Stimulated activated effector memory CD8-positive, alpha-beta T cell treated with anti-CD3 and anti-CD28 coated beads, Interleukin-12 subunit alpha, Interleukin-12 subunit beta, amount 100 ng/mL, for 72 hours (primary cell): ENCODE measurements around the gene SCAMP3.
A peak's percentile ranks its signal among the peaks of the same experiment; 100 is the strongest.
"Not testable (repeated sequence)": the region's sequence is repeated elsewhere in the genome, so short reads cannot be mapped to it uniquely, and the experiment has no call there.

Experiments
- ATAC-seq: fragments of 150-1000 bp; cut with Tn5 transposase; 2 replicates; pipeline ENCODE4 v1.10.0; 2021
- DNase-seq, 2 donors: peaks; one replicate each; pipeline ENCODE4 v3.0.0; 2021 to 2022; ENCODE audit warnings: low spot score in 2 of 2
- H3K27ac Mint-ChIP-seq: one replicate; pipeline ENCODE4 v1.8.0; 2022; ENCODE audit warnings: mild to moderate bottlenecking, mixed read lengths
- H3K36me3 Mint-ChIP-seq: one replicate; pipeline ENCODE4 v1.8.0; 2022; ENCODE audit warnings: mild to moderate bottlenecking, mixed read lengths
- H3K4me1 Mint-ChIP-seq: one replicate; pipeline ENCODE4 v1.8.0; 2022; ENCODE audit warnings: mixed read lengths
- H3K4me3 Mint-ChIP-seq: one replicate; pipeline ENCODE4 v1.8.0; 2022; ENCODE audit warnings: mild to moderate bottlenecking, mixed read lengths
- H3K9me3 Mint-ChIP-seq: one replicate; pipeline ENCODE4 v1.8.0; 2022; ENCODE audit warnings: mixed read lengths

The SCAMP3 gene

DNA sequence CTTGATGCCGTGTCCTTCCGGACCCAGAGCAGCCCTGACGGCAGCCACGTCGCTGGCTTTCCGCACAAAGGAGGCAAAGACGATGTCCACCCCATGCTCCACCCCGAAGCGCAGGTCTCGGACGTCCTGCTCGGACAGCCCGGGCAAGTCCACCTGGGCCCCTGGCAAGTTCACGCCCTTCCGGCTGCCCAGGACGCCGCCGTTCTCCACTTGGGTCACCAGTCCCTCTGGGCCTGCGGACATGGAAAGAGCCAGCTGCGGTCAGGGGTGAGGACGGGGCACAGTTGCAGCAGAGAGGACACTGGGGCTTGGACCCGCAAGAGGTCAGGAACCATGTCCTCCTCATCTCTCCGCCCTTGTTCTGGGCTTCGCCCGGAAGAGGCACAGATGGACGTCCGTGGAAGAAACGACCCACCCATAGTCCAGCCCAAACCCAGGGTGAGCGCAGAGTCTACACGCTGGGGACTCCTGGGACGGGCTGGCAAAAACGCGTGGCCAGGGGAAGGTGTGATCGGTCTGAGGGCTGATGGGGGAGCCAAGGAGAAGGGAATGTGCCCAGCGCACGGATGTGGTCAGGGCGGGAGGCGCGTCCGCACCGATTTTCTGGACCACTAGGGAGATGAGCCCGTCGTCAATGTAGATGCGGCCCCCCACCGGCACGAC, 32.5 kb upstream of the SCAMP3 start:
- DNase-seq, result no peak
- Mint-ChIP-seq H3K4me3 (peak overlapping the region; percentile 32), H3K27ac (no peak overlapping the region), H3K4me1 (peaks cover 6% of the 10 kb centered on the region), H3K36me3 (no peaks in the 10 kb centered on the region), H3K9me3 (no peaks in the 10 kb centered on the region)
- no peak for ATAC-seq

DNA sequence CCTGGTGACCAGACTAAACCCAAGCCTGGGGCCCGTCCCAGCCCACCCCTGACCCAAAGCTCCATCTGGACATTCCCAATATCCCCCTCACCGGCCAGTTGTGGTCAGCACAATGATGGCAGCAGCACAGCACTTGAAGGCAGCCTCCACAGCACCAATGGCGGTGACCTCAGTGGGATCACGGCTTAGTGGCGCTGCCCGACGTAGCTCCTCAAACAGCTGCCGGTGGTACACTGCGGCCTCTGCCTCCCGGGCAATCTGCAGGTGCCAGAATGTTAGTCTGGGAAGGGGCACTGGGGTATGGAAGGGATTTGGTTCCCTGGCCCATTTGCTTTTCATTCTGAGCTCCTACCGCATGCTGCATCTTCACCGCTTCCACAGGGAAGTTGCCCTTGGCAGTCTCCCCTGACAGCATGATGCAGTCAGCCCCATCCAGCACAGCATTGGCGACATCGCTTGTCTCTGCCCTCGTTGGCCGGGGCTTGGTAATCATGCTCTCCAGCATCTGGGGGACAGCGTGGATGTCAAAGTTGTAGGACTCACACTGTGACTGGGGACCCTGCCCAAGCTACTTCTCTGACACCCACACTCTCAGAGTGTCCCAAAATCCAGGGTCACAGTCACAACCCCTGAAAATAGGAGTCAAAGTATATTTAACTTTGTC, 31.1 kb upstream of the SCAMP3 start:
- Mint-ChIP-seq H3K4me1 (peaks cover 6% of the 10 kb centered on the region), H3K4me3 (no peak overlapping the region), H3K9me3 (no peaks in the 10 kb centered on the region), H3K36me3 (no peaks in the 10 kb centered on the region), H3K27ac (no peak overlapping the region)
- no peak for ATAC-seq
- DNase-seq, result no peak

DNA sequence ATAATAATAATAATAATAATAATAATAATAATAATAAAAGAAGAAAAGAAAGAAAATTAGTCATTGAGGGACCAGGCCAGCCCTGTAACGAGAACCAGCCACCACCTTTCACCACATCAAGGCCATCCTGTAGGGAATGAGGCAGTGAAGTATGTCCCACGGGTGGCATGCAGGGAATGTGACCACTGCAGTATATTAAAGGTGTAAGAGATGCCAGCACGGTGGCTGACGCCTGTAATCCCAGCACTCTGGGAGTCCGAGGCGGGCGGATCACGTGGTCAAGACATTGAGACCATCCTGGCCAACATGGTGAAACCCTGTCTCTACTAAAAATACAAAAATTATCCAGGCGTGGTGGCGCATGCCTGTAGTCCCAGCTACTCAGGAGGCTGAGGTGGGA, 28.8 kb upstream of the SCAMP3 start:
- H3K36me3 Mint-ChIP-seq, H3K4me1 Mint-ChIP-seq, H3K4me3 Mint-ChIP-seq, H3K9me3 Mint-ChIP-seq, ATAC-seq, DNase-seq, H3K27ac Mint-ChIP-seq: not testable (repeated sequence)

DNA sequence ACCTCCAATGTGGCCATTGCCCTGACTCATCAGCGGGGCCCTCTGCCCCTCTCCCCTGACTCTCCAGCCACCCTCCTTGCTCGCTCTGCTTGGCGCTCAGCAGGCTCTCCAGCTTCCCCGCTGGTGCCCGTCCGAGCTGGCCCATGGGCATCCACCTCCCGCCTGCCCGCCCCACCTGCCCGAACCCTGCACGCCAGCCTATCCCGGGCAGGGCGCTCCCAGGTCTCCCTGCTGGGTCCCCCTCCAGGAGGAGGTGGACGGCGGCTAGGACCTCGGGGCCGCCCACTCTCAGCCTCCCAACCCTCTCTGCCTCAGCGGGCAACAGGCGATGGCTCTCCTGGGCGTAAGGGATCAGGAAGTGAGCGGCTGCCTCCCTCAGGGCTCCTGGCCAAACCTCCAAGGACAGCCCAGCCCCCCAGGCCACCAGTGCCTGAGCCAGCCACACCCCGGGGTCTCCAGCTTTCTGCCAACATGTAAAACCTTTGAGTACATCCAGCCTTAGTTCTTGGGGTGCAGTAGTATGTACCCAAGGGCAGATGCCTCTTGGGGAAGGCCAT, 25.9 kb upstream of the SCAMP3 start:
- Mint-ChIP-seq H3K4me3 (no peak overlapping the region), H3K27ac (no peak overlapping the region), H3K9me3 (no peaks in the 10 kb centered on the region), H3K36me3 (no peaks in the 10 kb centered on the region), H3K4me1 (no peaks in the 10 kb centered on the region)
- DNase-seq (no peak), ATAC-seq (no peak)

DNA sequence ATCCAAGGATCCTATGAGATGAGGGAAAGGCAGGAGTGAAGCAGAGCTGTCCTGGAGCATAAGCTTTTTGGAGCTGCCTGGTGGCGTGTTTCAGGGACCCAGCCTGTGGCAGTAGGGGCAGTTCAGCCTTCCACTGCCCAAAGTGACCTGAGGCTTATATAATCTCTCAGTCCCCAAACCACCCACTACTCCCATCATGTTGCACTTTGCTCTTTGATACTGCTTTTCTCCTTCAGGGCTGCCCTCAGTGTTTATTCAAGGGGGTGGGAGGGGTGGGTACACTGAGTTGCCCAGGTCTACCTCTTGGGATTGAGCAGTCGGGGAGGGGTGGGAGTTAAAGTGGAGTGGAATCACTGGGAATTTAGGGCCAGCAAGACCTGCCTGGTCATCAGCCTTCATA, 24.4 kb upstream of the SCAMP3 start:
- no peak overlapping the region for H3K27ac Mint-ChIP-seq
- no peak overlapping the region for H3K4me3 Mint-ChIP-seq
- no peak for ATAC-seq
- no peak for DNase-seq
- no peaks in the 10 kb centered on the region for H3K4me1 Mint-ChIP-seq
- no peaks in the 10 kb centered on the region for H3K9me3 Mint-ChIP-seq
- no peaks in the 10 kb centered on the region for H3K36me3 Mint-ChIP-seq

DNA sequence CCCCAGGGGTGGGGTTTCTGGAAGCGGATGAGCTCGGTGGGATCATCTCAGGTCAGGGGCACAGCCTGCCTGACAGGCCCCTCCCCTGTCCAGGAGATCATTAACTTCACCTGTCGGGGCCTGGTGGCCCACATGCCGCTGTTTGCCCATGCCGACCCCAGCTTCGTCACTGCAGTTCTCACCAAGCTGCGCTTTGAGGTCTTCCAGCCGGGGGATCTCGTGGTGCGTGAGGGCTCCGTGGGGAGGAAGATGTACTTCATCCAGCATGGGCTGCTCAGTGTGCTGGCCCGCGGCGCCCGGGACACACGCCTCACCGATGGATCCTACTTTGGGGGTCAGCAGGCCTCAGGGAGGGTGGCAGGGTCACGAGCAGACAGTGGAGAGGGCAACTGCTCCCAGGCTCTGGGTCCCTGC, 23.5 kb upstream of the SCAMP3 start:
- no peak for ATAC-seq
- DNase-seq, result no peak
- Mint-ChIP-seq H3K9me3 (no peaks in the 10 kb centered on the region), H3K27ac (no peak overlapping the region), H3K4me3 (no peak overlapping the region), H3K36me3 (no peaks in the 10 kb centered on the region), H3K4me1 (no peaks in the 10 kb centered on the region)

DNA sequence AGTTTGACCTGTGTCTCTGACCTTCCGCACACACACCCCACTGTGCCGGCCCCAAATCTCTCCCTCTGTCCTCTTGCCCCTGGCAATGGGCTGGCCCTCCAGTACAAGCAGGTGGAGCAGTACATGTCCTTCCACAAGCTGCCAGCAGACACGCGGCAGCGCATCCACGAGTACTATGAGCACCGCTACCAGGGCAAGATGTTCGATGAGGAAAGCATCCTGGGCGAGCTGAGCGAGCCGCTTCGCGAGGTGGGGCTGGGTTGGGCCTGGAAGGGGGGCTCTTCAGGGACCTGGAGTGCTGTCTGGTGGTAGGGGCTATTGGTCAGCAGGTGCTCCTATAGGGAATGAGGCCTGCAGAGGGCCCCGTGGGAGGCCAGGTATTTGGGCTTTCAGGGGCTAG, 22.9 kb upstream of the SCAMP3 start:
- H3K9me3 Mint-ChIP-seq, result no peaks in the 10 kb centered on the region
- H3K4me1 Mint-ChIP-seq, result no peaks in the 10 kb centered on the region
- ATAC-seq (no peak), DNase-seq (no peak)
- H3K27ac Mint-ChIP-seq, result no peak overlapping the region
- no peaks in the 10 kb centered on the region for H3K36me3 Mint-ChIP-seq
- no peak overlapping the region for H3K4me3 Mint-ChIP-seq

DNA sequence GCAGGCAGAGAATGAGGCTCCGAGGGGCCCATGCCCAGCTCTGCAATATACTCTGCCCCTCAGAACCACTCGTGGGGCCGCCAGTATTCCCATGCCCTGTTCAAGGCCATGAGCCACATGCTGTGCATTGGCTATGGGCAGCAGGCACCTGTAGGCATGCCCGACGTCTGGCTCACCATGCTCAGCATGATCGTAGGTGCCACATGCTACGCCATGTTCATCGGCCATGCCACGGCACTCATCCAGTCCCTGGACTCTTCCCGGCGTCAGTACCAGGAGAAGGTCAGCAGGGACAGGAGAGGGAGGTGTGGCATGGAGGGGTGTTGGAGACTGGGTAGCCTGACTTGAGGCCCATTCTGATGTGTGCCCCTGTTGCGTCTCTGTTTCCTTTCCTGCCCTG, 22.3 kb upstream of the SCAMP3 start:
- ATAC-seq, result peak; percentile 22
- Mint-ChIP-seq H3K27ac (no peak overlapping the region), H3K9me3 (no peaks in the 10 kb centered on the region), H3K36me3 (no peaks in the 10 kb centered on the region), H3K4me1 (peaks cover 2% of the 10 kb centered on the region), H3K4me3 (no peak overlapping the region)
- DNase-seq, result no peak

DNA sequence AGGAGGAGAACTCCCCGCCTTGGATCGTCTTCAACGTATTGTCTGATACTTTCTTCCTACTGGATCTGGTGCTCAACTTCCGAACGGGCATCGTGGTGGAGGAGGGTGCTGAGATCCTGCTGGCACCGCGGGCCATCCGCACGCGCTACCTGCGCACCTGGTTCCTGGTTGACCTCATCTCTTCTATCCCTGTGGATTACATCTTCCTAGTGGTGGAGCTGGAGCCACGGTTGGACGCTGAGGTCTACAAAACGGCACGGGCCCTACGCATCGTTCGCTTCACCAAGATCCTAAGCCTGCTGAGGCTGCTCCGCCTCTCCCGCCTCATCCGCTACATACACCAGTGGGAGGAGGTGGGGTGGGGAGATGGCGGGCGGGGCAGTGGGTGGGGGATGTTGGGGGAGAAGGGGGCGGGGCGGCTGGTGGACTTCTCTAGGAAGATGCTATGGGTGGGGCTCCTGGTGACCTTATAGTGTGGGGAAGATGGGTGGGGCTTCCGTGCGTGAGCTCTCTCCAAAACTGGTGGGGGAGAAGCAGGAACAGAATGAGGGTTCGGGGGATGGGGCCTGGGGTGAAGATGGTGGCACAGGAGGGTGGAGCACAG, 20.4 kb upstream of the SCAMP3 start:
- H3K36me3 Mint-ChIP-seq, result no peaks in the 10 kb centered on the region
- no peak for ATAC-seq
- peaks cover 15% of the 10 kb centered on the region for H3K4me1 Mint-ChIP-seq
- H3K27ac Mint-ChIP-seq, result no peak overlapping the region
- no peak for DNase-seq
- H3K9me3 Mint-ChIP-seq, result no peaks in the 10 kb centered on the region
- no peak overlapping the region for H3K4me3 Mint-ChIP-seq

DNA sequence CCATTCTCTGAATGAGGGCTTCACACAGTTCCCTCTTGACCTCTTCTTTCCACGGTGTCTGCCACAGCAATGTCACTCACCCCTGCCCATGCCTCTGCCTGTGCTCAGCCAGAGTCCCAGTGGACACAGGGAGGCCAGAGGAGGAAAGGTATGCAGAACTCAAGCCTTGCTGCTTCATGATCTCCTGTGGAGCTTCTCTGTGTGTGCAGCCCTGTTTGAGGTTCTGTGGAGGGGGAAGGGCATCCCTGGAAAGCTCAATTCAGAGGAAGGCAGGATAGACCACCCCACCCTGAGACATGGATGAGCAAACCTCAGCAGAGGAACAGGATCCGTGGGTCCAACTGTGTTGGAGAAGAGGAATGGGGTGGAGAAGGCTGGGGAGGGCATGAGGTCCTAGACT, 17.1 kb upstream of the SCAMP3 start:
- no peak overlapping the region for H3K27ac Mint-ChIP-seq
- H3K4me1 Mint-ChIP-seq, result peaks cover 30% of the 10 kb centered on the region
- no peaks in the 10 kb centered on the region for H3K36me3 Mint-ChIP-seq
- no peak for ATAC-seq
- no peak for DNase-seq
- H3K4me3 Mint-ChIP-seq, result no peak overlapping the region
- no peaks in the 10 kb centered on the region for H3K9me3 Mint-ChIP-seq

DNA sequence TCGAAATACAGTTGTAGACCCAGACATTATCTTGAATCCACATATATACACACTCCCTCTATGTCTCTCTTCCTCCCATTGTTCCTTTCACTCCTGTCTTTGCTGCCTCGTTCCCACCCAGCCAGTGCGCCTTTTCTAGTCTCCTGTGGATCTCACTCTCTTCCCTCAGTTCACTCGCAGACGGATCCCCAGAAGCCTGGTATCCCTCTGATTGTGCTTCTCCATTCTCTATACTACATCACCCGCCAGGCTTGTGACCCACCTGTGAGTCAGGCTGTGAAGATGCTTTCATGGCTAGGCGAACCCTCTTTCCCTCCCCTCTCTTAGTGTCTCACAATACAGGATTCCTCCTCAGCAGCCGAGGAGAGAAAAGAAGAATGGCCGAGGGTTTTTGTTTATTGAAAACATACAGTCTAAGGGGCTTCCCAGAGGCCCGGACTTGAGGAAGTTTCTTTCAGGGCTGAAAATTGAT, 16.6 kb upstream of the SCAMP3 start:
- Mint-ChIP-seq H3K4me3 (peak overlapping the region; percentile 75), H3K27ac (no peak overlapping the region), H3K36me3 (no peaks in the 10 kb centered on the region), H3K4me1 (peaks cover 32% of the 10 kb centered on the region), H3K9me3 (no peaks in the 10 kb centered on the region)
- DNase-seq, result no peak
- ATAC-seq, result no peak

DNA sequence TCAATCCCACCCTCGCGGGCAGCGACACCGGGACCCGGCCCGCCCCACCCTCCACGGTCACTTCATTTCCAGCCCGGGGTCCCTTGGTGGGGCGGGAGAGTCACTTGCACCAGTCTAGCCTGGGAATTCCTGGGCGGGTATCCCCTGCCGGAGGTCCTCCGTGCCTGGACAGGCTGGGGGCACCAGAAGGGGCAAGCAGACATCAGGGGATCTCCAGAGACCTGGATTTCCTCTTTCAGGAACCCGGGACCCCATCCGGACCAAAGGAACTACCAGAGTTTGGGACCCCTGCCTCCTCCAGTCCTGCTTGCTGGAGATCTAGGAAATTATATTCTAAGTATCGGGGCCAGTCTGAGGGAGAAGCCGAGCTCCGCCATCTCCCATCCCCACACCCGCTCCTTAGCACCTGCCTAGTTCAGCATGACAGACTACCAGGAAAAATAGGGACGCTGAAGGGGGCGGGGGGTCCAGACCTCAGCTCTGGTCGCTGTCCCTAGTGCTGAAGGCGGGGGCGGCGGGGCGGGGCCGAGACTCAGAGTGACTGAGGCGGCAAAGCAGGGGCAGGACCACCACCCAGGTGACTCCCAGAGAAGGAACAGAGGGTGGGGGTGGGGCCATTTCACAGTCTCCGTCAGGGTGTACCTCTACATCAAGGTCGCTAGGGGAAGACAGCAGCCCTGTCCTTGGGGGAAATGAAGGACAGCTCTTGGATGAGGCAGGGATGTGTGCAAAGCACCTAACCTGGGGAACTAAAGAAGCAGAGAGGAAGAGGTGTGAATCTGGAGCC, 15.9 kb upstream of the SCAMP3 start:
- H3K36me3 Mint-ChIP-seq, result peaks cover 5% of the 10 kb centered on the region
- peak; percentile 57 to 84 for DNase-seq
- ATAC-seq, result peak; percentile 36
- no peaks in the 10 kb centered on the region for H3K9me3 Mint-ChIP-seq
- H3K4me3 Mint-ChIP-seq, result peak overlapping the region; percentile 75
- H3K27ac Mint-ChIP-seq, result no peak overlapping the region
- H3K4me1 Mint-ChIP-seq, result peaks cover 35% of the 10 kb centered on the region

DNA sequence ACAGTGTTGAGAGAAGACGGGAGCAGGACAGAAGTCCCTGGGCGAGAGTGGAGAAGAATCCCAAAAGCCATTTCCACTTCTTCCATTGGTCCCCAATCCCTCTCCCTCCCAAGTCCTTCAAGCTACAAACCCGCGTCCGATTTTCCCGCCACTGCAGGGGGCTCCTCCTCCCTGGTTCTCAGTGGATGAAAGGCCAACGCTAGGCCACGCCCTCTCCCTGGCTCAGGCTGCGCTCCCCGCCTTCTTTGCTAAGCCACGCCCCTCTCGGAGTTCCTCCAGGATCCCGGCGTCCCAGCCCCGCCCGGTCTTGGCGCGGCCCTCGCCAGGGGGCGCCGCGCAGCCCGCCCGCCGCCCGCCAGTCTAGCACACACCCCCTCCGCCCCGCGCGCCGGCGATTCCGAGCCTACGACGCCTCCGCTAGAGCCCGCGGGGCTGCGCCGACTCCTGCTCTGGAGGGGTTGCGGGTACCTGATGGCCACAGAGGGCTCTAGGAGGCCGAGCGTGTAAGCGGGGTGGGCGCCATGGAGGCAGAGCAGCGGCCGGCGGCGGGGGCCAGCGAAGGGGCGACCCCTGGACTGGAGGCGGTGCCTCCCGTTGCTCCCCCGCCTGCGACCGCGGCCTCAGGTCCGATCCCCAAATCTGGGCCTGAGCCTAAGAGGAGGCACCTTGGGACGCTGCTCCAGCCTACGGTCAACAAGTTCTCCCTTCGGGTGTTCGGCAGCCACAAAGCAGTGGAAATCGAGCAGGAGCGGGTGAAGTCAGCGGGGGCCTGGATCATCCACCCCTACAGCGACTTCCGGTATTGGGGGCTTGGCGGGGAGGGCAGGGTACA, 15.1 kb upstream of the SCAMP3 start, which contains the start of gene HCN3:
Gene HCN3, plus strand, starts transcription at position 394 of the 832 bp plus-strand sequence. Its CDS starts 128 bp downstream, at position 522.
- Mint-ChIP-seq H3K4me3 (peak within 1 kb of the TSS; percentile 75), H3K36me3 (peaks cover 14% of the 10 kb centered on the region), H3K27ac (peak within 1 kb of the TSS; percentile 76), H3K9me3 (no peaks in the 10 kb centered on the region), H3K4me1 (peaks cover 41% of the 10 kb centered on the region)
- peak; percentile 77 for ATAC-seq
- DNase-seq, result peak; percentile 93 to 97
